Fibroblast of lung (primary cell): Measurements from ENCODE around the gene IQGAP2. TPM values are rescaled to one million over a fixed set of nuclear protein-coding genes. Genes with fewer than 3 reads are reported as not detected.

Source experiments
- DNase-seq, 2 donors: peaks; one replicate each; pipeline versions ENCODE4 v3.0.0 to v3.0.0-alpha.2; 2010; ENCODE audit warnings: low read depth in 2 of 2
- H2AFZ ChIP-seq: 2 replicates; pipeline ENCODE4 v1.5.1; 2012; ENCODE audit warnings: low read length, control low read depth, inconsistent platforms
- H3K27ac ChIP-seq: 2 replicates; pipeline ENCODE4 v1.5.1; 2011; ENCODE audit warnings: low read length, control low read depth; ENCODE audit not compliant: insufficient read depth
- H3K27me3 ChIP-seq: 2 replicates; pipeline ENCODE4 v1.5.1; 2011; ENCODE audit warnings: mild to moderate bottlenecking, low read length; ENCODE audit not compliant: control insufficient read depth, insufficient read depth
- H3K36me3 ChIP-seq: 2 replicates; pipeline ENCODE4 v1.5.1; 2011; ENCODE audit warnings: low read length; ENCODE audit not compliant: control insufficient read depth, insufficient read depth
- H3K4me1 ChIP-seq: 2 replicates; pipeline ENCODE4 v1.5.1; 2011; ENCODE audit warnings: low read length; ENCODE audit not compliant: control insufficient read depth, insufficient read depth; ENCODE audit errors: extremely low read depth
- H3K4me2 ChIP-seq: 2 replicates; pipeline ENCODE4 v1.5.1; 2011; ENCODE audit warnings: low read length, control low read depth; ENCODE audit not compliant: insufficient read depth; ENCODE audit errors: extremely low read depth
- H3K4me3 ChIP-seq, 4 experiments: fragments of 200-600 bp in 1 of 4; sonication (generic) in 1 of 4; replicated peaks in 1 of 4; 2 replicates each; pipeline ENCODE4 v1.5.1; 2011 to 2016; ENCODE audit warnings: low read length in 4 of 4, low read depth in 3 of 4, mild to moderate bottlenecking in 3 of 4, control low read depth in 2 of 4, inconsistent platforms in 1 of 4, mixed read lengths in 1 of 4; ENCODE audit not compliant: insufficient read depth in 1 of 4; ENCODE audit errors: control extremely low read depth in 1 of 4
- H3K79me2 ChIP-seq: 2 replicates; pipeline ENCODE4 v1.5.1; 2012; ENCODE audit warnings: mild to moderate bottlenecking, low read length, inconsistent platforms; ENCODE audit not compliant: control insufficient read depth, insufficient read depth
- H3K9ac ChIP-seq: 2 replicates; pipeline ENCODE4 v1.5.1; 2011; ENCODE audit warnings: mild to moderate bottlenecking, low read length, control low read depth; ENCODE audit not compliant: insufficient read depth
- H3K9me3 ChIP-seq: 2 replicates; pipeline ENCODE4 v1.5.1; 2012; ENCODE audit warnings: low read depth, low read length; ENCODE audit not compliant: control insufficient read depth, insufficient read depth
- H4K20me1 ChIP-seq: 2 replicates; pipeline ENCODE4 v1.5.1; 2011; ENCODE audit warnings: low read length; ENCODE audit not compliant: control insufficient read depth, insufficient read depth; ENCODE audit errors: extremely low read depth
- EZH2 ChIP-seq: IDR thresholded peaks from 2 replicates; pipeline ENCODE4 v1.5.1; 2012; ENCODE audit warnings: low read length, control low read depth, mild to moderate bottlenecking; ENCODE audit errors: missing control alignments
- polyA plus RNA-seq, 2 donors: library from polyadenylated mRNA; depleted of rRNA in 1 of 2; stranded (reverse) in 1 of 2; unstranded in 1 of 2; fragments of >200 nt; gene quantifications; 2 replicates each; pipeline ENCODE4 v1.2.1, GENCODE V29; 2011 to 2012; ENCODE audit warnings: missing spikeins in 1 of 2
- total RNA-seq: library from RNA; depleted of rRNA; stranded (reverse); fragments of >200 nt; gene quantifications from 2 replicates; pipeline ENCODE4 v1.2.1, GENCODE V29; 2014
- TF ChIP-seq, protein P1 (sequence below), 2 donors: IDR thresholded peaks in 1 of 2; conservative IDR thresholded peaks in 1 of 2; 1 replicate in 1 of 2; 2 replicates in 1 of 2; pipeline ENCODE4 v1.5.1; 2011 to 2012; ENCODE audit warnings: low read length in 2 of 2, control low read depth in 1 of 2, inconsistent platforms in 1 of 2, low read depth in 1 of 2, mild to moderate bottlenecking in 1 of 2

IQGAP2 gene
- total and polyA plus RNA-seq, 2 donors (not counting 1 experiment from before 2014, with no cell fraction given), result 5.1 to 7.9 TPM

DNA sequence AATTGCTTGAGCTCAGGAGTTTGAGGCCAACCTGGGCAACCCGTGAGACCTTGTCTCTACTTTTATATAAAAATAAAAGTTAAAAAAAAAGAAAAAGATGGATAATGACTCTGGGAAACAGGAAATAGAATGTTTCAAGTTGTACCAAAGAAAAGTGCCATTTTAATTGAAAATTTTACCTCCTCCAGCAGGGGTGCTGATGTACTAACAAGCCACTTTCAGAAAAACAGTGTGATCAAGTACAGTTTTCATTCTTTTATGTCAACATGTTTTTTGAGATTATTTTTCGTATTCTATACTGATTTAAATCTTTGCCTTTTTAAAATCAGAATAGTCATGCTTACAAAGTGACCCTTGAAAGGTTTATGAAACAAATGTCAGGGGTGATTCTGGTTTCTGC, 343.6 kb downstream of the IQGAP2 start:
- Histone ChIP-seq H2AFZ (no peak overlapping the region), H3K9ac (no peak overlapping the region), H3K9me3 (no peaks in the 10 kb centered on the region), H4K20me1 (no peaks in the 10 kb centered on the region), H3K79me2 (no peaks in the 10 kb centered on the region), H3K27ac (no peak overlapping the region), H3K36me3 (no peaks in the 10 kb centered on the region), H3K27me3 (no peaks in the 10 kb centered on the region), H3K4me1 (no peaks in the 10 kb centered on the region), H3K4me2 (no peak overlapping the region), H3K4me3 (no peak overlapping the region)
- no peak for DNase-seq
- TF ChIP-seq, protein P1, sequence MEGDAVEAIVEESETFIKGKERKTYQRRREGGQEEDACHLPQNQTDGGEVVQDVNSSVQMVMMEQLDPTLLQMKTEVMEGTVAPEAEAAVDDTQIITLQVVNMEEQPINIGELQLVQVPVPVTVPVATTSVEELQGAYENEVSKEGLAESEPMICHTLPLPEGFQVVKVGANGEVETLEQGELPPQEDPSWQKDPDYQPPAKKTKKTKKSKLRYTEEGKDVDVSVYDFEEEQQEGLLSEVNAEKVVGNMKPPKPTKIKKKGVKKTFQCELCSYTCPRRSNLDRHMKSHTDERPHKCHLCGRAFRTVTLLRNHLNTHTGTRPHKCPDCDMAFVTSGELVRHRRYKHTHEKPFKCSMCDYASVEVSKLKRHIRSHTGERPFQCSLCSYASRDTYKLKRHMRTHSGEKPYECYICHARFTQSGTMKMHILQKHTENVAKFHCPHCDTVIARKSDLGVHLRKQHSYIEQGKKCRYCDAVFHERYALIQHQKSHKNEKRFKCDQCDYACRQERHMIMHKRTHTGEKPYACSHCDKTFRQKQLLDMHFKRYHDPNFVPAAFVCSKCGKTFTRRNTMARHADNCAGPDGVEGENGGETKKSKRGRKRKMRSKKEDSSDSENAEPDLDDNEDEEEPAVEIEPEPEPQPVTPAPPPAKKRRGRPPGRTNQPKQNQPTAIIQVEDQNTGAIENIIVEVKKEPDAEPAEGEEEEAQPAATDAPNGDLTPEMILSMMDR (conservative IDR thresholded peaks at IDR 0.05 in 1 of 2, IDR thresholded peaks at IDR 0.05 in 1 of 2; ENCODE audit: low read depth in 1 of 2, low read length in 2 of 2), result no peak
- TF ChIP-seq EZH2, result no peak

DNA sequence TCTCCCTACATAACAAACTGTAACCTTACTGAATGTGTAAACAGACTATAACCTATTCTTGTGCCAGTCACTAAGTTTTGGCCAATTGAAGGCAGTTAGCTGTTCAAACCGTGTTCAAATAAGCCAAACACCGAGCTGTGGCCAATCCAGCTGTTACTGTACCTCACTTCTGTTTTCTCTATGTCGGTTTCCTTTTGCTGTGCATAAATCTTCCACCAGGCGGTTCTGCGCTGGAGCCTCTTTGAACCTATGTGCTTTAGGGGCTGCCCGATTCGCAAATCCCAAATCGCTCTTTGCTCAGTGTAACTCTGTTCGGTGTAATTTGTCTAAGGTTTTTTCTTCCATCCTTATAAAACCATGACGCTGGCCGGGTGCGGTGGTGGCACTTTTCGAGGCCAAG, 344.6 kb downstream of the IQGAP2 start:
- Histone ChIP-seq H3K4me2 (no peak overlapping the region), H3K4me1 (no peaks in the 10 kb centered on the region), H2AFZ (no peak overlapping the region), H3K27ac (no peak overlapping the region), H4K20me1 (no peaks in the 10 kb centered on the region), H3K27me3 (no peaks in the 10 kb centered on the region), H3K79me2 (no peaks in the 10 kb centered on the region), H3K4me3 (no peak overlapping the region), H3K36me3 (no peaks in the 10 kb centered on the region), H3K9ac (no peak overlapping the region), H3K9me3 (no peaks in the 10 kb centered on the region)
- DNase-seq, result no peak
- TF ChIP-seq, protein P1 (conservative IDR thresholded peaks at IDR 0.05 in 1 of 2, IDR thresholded peaks at IDR 0.05 in 1 of 2; ENCODE audit: low read depth in 1 of 2, low read length in 2 of 2), result no peak
- TF ChIP-seq EZH2, result no peak

DNA sequence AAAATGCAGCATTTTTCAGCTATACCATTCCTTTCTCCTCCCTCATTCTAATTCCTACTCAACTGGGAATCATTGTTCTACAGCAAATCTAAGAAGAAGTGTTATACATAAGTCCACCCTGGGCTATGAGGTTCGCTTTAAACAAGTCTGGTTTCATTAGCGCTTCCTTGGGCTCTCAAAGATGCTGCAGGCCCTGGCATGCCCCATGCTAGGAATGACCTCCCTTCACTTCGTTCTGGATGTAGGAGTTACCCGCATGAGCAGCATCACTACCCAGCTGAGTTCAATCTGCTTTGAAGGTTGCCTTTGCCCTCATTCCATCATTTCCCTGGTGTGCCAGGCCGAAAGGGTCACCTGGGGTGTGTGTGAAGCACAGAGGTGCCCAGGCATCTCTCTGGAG, 348.2 kb downstream of the IQGAP2 start:
- H3K9ac ChIP-seq, result no peak overlapping the region
- no peak overlapping the region for H3K4me3 ChIP-seq
- H3K27me3 ChIP-seq, result no peaks in the 10 kb centered on the region
- H2AFZ ChIP-seq, result no peak overlapping the region
- no peaks in the 10 kb centered on the region for H3K9me3 ChIP-seq
- no peaks in the 10 kb centered on the region for H3K4me1 ChIP-seq
- no peak overlapping the region for H3K4me2 ChIP-seq
- H3K79me2 ChIP-seq, result no peaks in the 10 kb centered on the region
- DNase-seq, result no peak
- H3K27ac ChIP-seq, result no peak overlapping the region
- TF ChIP-seq, protein P1 (conservative IDR thresholded peaks at IDR 0.05 in 1 of 2, IDR thresholded peaks at IDR 0.05 in 1 of 2; ENCODE audit: low read depth in 1 of 2, low read length in 2 of 2), result no peak
- no peak for TF ChIP-seq EZH2
- H3K36me3 ChIP-seq, result no peaks in the 10 kb centered on the region
- no peaks in the 10 kb centered on the region for H4K20me1 ChIP-seq
